ENCODE measurements around the gene TBC1D22A. TPM values are rescaled to one million over a fixed set of nuclear protein-coding genes. Genes with fewer than 3 reads are reported as not detected.
"Not testable (repeated sequence)": the region's sequence is repeated elsewhere in the genome, so short reads cannot be mapped to it uniquely, and the experiment has no call there.

TBC1D22A gene
- total RNA-seq, 2 donors from 2014 or later = 29.5 to 34.8 TPM

DNA sequence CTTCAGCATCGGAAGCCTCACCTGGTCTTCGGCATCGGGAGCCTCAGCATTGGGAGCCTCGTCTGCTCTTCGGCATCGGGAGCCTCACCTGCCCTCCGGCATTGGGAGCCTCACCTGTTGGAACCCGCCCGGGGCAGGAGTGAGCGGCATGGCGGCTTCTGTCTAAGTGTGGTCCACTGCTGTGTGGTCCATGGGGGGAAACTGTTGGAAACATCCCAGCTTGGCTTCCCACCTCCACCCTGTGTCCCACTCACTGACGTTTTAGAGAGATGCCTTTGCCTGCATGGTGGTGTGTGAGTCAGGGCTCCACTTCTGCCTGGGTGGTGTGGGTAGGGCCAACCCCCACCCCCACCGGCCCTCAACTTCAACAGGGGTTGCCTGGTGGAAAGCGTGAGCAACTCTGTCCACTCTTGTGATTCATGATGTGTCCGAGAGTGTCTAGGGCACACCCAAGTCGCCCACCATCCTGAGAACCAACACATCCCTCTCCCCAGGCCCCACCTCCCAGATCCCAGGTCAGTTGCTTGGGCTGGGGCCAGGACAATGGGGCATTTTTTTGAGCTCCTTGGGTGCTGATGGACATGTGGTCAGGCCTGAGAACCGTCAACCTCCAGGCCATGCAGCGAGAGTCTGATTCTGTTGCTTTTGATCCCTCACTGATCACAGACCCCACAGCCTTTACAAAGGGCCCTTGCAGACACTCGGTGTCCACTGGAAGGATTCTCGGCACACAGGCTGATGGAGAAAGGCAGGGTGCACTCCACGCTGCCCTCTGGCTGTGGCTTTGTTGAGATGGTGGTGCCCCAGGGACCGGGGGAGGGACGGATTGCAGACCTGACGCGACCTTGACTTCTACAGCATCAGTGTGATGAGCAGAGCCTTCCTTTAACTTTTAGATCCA, 406.7 kb downstream of the TBC1D22A start:
- DNase-seq (no peak), ATAC-seq (replicated peaks in 1 of 2) (no peak)
- peaks cover 0 to 4% of the 10 kb centered on the region in 2 donors for H3K36me3 Mint-ChIP-seq (ENCODE audit: insufficient read depth in 2 of 2)
- H3K9me3 Mint-ChIP-seq = no peaks in the 10 kb centered on the region
- no peak overlapping the region for H3K4me3 Mint-ChIP-seq
- H3K4me1 Mint-ChIP-seq (ENCODE audit: low read depth) = no peaks in the 10 kb centered on the region
- no peaks in the 10 kb centered on the region for H3K27me3 Mint-ChIP-seq (ENCODE audit: low read depth)
- H3K27ac Mint-ChIP-seq = no peak overlapping the region

GRCh38 chr22:47169801-47170140, 407.3 kb downstream of the TBC1D22A start:
- Mint-ChIP-seq H3K9me3 (no peaks in the 10 kb centered on the region), H3K4me3 (no peak overlapping the region), H3K4me1 (ENCODE audit: low read depth) (no peaks in the 10 kb centered on the region), H3K27me3 (ENCODE audit: low read depth) (no peaks in the 10 kb centered on the region), H3K27ac (no peak overlapping the region), H3K36me3 (ENCODE audit: insufficient read depth in 2 of 2) (peaks cover 0 to 4% of the 10 kb centered on the region in 2 donors)
- no peak for DNase-seq
- no peak for ATAC-seq (replicated peaks in 1 of 2)

DNA sequence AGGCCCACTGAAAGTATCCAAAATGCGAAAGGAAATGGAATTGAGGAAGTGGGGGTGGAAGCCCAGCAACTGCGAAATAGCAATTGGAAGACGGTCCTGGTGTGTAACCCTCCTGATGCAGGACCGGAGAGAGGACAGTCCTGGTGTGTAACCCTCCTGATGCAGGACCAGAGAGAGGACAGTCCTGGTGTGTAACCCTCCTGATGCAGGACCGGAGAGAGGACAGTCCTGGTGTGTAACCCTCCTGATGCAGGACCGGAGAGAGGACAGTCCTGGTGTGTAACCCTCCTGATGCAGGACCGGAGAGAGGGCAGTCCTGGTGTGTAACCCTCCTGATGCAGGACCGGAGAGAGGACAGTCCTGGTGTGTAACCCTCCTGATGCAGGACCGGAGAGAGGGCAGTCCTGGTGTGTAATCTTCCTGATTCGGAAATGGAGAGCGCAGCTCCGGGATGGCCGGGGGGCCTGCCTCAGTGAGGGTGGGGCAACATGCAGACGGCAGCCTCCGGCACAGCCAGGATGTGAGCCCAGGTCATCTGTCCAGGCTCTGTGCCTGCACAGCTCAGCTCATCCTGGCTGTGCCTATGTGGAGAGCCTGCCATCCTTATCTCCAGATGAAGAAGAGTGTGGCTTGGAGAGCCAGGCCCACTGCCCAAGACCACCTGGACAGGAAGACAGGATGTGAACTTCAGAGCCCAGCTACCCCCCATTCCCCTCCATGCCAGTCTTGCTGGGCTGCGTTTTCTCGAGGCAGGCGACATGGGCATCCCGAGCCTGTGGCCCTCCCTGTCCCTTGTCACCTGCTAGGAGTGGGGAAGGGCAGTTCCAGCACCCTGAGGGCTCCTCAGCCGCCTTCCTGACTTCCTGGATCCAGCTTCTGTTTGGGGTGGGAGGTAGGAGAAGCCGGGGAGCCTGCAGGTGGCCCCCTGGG, 408.3 kb downstream of the TBC1D22A start:
- not testable (repeated sequence) for H3K27ac Mint-ChIP-seq; ATAC-seq (replicated peaks in 1 of 2); H3K27me3 Mint-ChIP-seq (ENCODE audit: low read depth); H3K4me1 Mint-ChIP-seq (ENCODE audit: low read depth); H3K4me3 Mint-ChIP-seq; DNase-seq; H3K9me3 Mint-ChIP-seq
- peaks cover 1 to 12% of the 10 kb centered on the region in 2 donors for H3K36me3 Mint-ChIP-seq (ENCODE audit: insufficient read depth in 2 of 2)

GRCh38 chr22:47171441-47172221, 409.2 kb downstream of the TBC1D22A start:
- no peak for ATAC-seq (replicated peaks in 1 of 2)
- Mint-ChIP-seq H3K36me3 (ENCODE audit: insufficient read depth in 2 of 2) (peaks cover 1 to 12% of the 10 kb centered on the region in 2 donors), H3K27me3 (ENCODE audit: low read depth) (no peaks in the 10 kb centered on the region), H3K9me3 (no peaks in the 10 kb centered on the region), H3K4me3 (no peak overlapping the region), H3K27ac (no peak overlapping the region), H3K4me1 (ENCODE audit: low read depth) (no peaks in the 10 kb centered on the region)
- DNase-seq = no peak

DNA sequence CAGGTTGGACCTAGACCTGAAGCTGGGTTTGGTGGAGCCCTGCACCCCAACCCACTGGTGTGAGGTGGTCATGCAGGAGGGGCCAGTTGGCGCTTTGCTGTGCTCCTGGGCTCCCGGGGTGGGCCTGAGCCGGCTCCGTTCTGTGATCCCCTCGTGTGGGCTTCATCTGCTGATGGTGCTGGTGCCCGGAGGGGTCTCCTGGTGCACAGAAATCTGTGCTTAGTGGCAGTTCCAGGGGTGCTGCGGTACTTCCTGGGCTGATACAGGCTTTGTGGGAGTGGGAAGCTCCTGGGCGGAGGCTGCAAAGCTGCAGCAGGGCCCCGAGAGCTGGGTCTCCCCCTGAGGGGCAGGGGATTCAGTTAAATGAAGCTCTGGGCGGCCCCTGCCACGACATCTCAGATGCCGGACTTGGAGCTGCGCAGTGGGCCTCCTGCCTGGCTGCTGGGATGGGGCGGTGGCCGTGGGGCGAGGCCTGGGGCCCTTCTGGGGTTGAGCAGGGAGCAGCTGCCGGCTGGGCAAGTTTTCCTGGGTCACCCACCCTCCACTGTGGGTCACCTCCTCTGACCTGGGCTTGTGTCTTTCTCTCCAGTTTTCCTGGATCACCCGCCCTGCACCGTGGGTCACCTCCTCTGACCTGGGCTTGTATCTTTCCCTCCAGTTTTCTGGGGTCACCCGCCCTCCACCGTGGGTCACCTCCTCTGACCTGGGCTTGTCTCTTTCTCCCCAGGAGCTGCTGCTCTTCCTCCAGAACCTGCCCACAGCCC, 410.5 kb downstream of the TBC1D22A start:
- peaks cover 1 to 14% of the 10 kb centered on the region in 2 donors for H3K36me3 Mint-ChIP-seq (ENCODE audit: insufficient read depth in 2 of 2)
- no peaks in the 10 kb centered on the region for H3K9me3 Mint-ChIP-seq
- H3K4me1 Mint-ChIP-seq (ENCODE audit: low read depth) = no peaks in the 10 kb centered on the region
- no peaks in the 10 kb centered on the region for H3K27me3 Mint-ChIP-seq (ENCODE audit: low read depth)
- DNase-seq (no peak), ATAC-seq (replicated peaks in 1 of 2) (no peak)
- H3K27ac Mint-ChIP-seq = no peak overlapping the region
- no peak overlapping the region for H3K4me3 Mint-ChIP-seq

GRCh38 chr22:47173535-47174021, 411.1 kb downstream of the TBC1D22A start:
- H3K4me1 Mint-ChIP-seq (ENCODE audit: low read depth) = no peaks in the 10 kb centered on the region
- H3K27ac Mint-ChIP-seq = no peak overlapping the region
- peaks cover 1 to 14% of the 10 kb centered on the region in 2 donors for H3K36me3 Mint-ChIP-seq (ENCODE audit: insufficient read depth in 2 of 2)
- no peaks in the 10 kb centered on the region for H3K9me3 Mint-ChIP-seq
- no peak overlapping the region for H3K4me3 Mint-ChIP-seq
- no peak for ATAC-seq (replicated peaks in 1 of 2)
- no peak for DNase-seq
- H3K27me3 Mint-ChIP-seq (ENCODE audit: low read depth) = no peaks in the 10 kb centered on the region

GRCh38 chr22:47174096-47174495, 411.6 kb downstream of the TBC1D22A start:
- Mint-ChIP-seq H3K36me3 (ENCODE audit: insufficient read depth in 2 of 2) (peaks cover 4 to 14% of the 10 kb centered on the region in 2 donors), H3K27ac (no peak overlapping the region), H3K4me1 (ENCODE audit: low read depth) (no peaks in the 10 kb centered on the region), H3K27me3 (ENCODE audit: low read depth) (no peaks in the 10 kb centered on the region), H3K9me3 (peaks cover 0 to 1% of the 10 kb centered on the region in 2 donors), H3K4me3 (no peak overlapping the region)
- DNase-seq (no peak), ATAC-seq (replicated peaks in 1 of 2) (no peak)

DNA sequence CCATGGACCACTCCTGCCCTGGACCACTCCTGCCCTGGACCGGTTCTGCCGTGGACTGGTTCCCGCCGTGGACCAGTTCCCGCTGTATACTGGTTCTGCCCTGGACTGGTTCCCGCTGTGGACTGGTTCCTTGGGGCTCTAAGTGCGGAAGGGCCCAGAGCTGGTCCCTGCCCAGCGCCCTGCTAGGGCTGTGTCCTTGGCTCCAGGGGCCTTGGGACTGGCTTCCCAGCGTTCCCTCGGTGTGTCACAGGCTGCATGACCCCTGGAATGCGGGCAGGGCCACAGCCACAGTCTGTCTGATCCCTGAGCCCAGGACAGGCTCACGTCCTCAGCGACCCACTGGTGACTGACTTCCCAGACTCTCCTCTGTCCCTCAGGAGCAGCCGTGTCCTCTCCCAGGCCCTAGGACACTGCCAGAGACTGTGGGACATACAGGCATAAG, 412.2 kb downstream of the TBC1D22A start:
- Mint-ChIP-seq H3K27ac (no peak overlapping the region), H3K4me1 (ENCODE audit: low read depth) (no peaks in the 10 kb centered on the region), H3K4me3 (no peak overlapping the region), H3K36me3 (ENCODE audit: insufficient read depth in 2 of 2) (peaks cover 4 to 14% of the 10 kb centered on the region in 2 donors), H3K9me3 (peaks cover 0 to 1% of the 10 kb centered on the region in 2 donors), H3K27me3 (ENCODE audit: low read depth) (no peaks in the 10 kb centered on the region)
- no peak for DNase-seq
- no peak for ATAC-seq (replicated peaks in 1 of 2)

- no peak for DNase-seq
- Mint-ChIP-seq H3K9me3 (peaks cover 1 to 2% of the 10 kb centered on the region in 2 donors), H3K4me3 (no peak overlapping the region), H3K27me3 (ENCODE audit: low read depth) (no peaks in the 10 kb centered on the region), H3K4me1 (ENCODE audit: low read depth) (no peaks in the 10 kb centered on the region), H3K27ac (no peak overlapping the region), H3K36me3 (ENCODE audit: insufficient read depth in 2 of 2) (peaks cover 4 to 13% of the 10 kb centered on the region in 2 donors)
- ATAC-seq (replicated peaks in 1 of 2) = no peak
Measured at GRCh38 chr22:47175151-47176025, 412.9 kb downstream of the TBC1D22A start.

GRCh38 chr22:47176026-47176389, 413.6 kb downstream of the TBC1D22A start:
- ATAC-seq (replicated peaks in 1 of 2) (no peak), DNase-seq (no peak)
- peaks cover 1 to 5% of the 10 kb centered on the region in 2 donors for H3K9me3 Mint-ChIP-seq
- no peak overlapping the region for H3K4me3 Mint-ChIP-seq
- H3K36me3 Mint-ChIP-seq (ENCODE audit: insufficient read depth in 2 of 2) = peaks cover 4 to 13% of the 10 kb centered on the region in 2 donors
- H3K4me1 Mint-ChIP-seq (ENCODE audit: low read depth) = no peaks in the 10 kb centered on the region
- H3K27ac Mint-ChIP-seq = no peak overlapping the region
- no peaks in the 10 kb centered on the region for H3K27me3 Mint-ChIP-seq (ENCODE audit: low read depth)

DNA sequence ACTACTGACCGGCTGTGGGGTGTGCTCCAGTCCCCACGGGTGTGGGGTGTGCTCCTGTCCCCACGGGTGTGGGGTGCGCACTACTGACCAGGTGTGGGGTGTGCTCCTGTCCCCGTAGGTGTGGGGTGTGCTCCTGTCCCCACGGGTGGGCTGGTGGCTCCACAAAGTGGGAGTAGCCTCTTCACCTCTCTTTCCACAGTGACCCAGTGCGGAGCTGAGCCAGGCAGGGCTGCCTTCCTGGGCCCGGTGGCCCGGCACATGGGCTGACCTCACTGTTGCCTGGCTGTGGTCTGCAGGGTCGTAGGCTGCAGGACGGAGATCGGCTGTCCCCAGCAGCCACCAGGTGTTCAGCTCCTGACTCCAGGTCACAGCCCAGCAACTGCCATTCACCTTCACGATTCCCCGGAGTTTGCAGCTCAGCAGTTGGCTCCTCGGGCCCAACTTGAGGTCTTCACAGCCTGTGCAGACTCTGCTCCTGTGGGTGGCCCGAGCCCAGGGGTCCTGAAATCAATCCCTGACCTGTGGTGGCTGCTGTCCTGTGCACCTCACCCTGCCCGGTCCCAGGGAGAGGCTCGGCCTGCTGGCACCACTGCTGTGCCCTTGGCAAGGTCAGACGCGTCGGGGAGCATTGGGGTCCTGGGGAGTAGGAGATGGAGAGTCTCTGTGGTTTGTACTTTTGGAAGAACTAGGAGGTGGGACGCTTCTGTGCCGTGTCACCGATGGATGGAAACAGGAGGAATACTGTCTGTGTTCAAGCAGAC, 414.3 kb downstream of the TBC1D22A start:
- Mint-ChIP-seq H3K27me3 (ENCODE audit: low read depth) (no peaks in the 10 kb centered on the region), H3K9me3 (peaks cover 4 to 8% of the 10 kb centered on the region in 2 donors), H3K27ac (no peak overlapping the region), H3K4me3 (no peak overlapping the region), H3K4me1 (ENCODE audit: low read depth) (no peaks in the 10 kb centered on the region), H3K36me3 (ENCODE audit: insufficient read depth in 2 of 2) (peaks cover 6 to 13% of the 10 kb centered on the region in 2 donors)
- ATAC-seq (replicated peaks in 1 of 2) (no peak), DNase-seq (no peak)

Measured in activated T-cell treated with anti-CD3 and anti-CD28 coated beads, Interleukin-2, amount 50 U/mL, for 72 hours (primary cell).